Uterus (tissue), 4 donors: Measurements from ENCODE around the gene BTBD19. TPM values are rescaled to one million over a fixed set of nuclear protein-coding genes. Genes with fewer than 3 reads are reported as not detected.
A peak's percentile ranks its signal among the peaks of the same experiment; 100 is the strongest.

Source experiments
- DNase-seq, 2 donors: peaks; one replicate each; pipeline ENCODE4 v3.0.0-alpha.2; 2019 to 2020
- H3K27ac ChIP-seq, 2 donors: fragments of 200-600 bp; sonication (generic); 1 replicate in 1 of 2; 2 replicates in 1 of 2; pipeline ENCODE4 v1.5.1; 2016 to 2018
- H3K27me3 ChIP-seq, 2 donors: fragments of 200-600 bp; sonication (generic); one replicate each; pipeline ENCODE4 v1.5.1; 2018 to 2019; ENCODE audit warnings: control low read depth in 1 of 2
- H3K36me3 ChIP-seq, 2 donors: fragments of 200-600 bp; sonication (generic); one replicate each; pipeline ENCODE4 v1.5.1; 2019; ENCODE audit warnings: control low read depth in 1 of 2
- H3K4me1 ChIP-seq, 2 donors: fragments of 200-600 bp; sonication (generic); one replicate each; pipeline ENCODE4 v1.5.1; 2018 to 2019; ENCODE audit warnings: control low read depth in 1 of 2
- H3K4me3 ChIP-seq, 2 donors: fragments of 200-600 bp; sonication (generic); 1 replicate in 1 of 2; 2 replicates in 1 of 2; pipeline ENCODE4 v1.5.1; 2018 to 2019; ENCODE audit warnings: mild to moderate bottlenecking in 1 of 2
- H3K9me3 ChIP-seq, 2 donors: fragments of 200-600 bp; sonication (generic); one replicate each; pipeline ENCODE4 v1.5.1; 2019; ENCODE audit warnings: control low read depth in 1 of 2
- POLR2A ChIP-seq, 2 donors: fragments of 450-650 bp; IDR thresholded peaks; one replicate each; pipeline ENCODE4 v1.6.1; 2016; ENCODE audit warnings: antibody characterized with exemption in 2 of 2, mild to moderate bottlenecking in 1 of 2, moderate library complexity in 1 of 2
- intact Hi-C: fragments of 100-400 bp; cut with DNase I; formaldehyde crosslinking; loops from one replicate; pipeline ENCODE4 v1.15.1; 2023; ENCODE audit warnings: low total_unique reads
- total RNA-seq, 4 donors: library from RNA; depleted of rRNA in 3 of 4; stranded (reverse); fragments of >200 nt in 3 of 4; gene quantifications; one replicate each; pipeline versions ENCODE4 v1.1.0 to v1.2.4, GENCODE V29; 2014 to 2023
- TF ChIP-seq, protein P1 (sequence below), 4 experiments: fragments of 200-600 bp in 2 of 4; fragments of 450-650 bp in 2 of 4; sonication (generic) in 2 of 4; IDR thresholded peaks; one replicate each; pipeline ENCODE4 v1.5.1; 2016 to 2019; ENCODE audit warnings: antibody characterized with exemption in 4 of 4, mild to moderate bottlenecking in 2 of 4, moderate library complexity in 1 of 4
- donor health status: DM: yes; HTN: yes; CAD: no.

BTBD19 gene
- total RNA-seq, 4 donors from 2014 or later = 3.8 to 41.9 (median 6.6) TPM

DNA sequence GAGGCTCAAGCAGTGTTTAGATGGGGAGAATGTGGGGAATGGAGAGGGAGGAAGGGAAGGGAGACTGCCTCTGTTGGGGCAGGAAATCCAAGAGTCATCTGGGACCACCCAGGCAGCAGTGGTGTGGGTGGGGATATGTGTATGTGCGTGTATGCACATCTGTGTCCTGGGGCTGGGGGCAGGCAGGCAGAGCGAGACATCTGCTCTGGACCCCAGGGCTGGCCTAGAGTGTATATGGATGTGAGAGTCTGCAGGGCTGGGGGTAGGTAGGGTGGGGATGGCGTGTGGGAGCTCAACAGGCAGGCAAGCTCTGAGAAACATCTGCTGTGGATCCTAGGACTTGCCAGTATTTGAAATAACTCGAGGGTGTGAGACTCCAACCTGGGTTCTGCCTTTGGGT is 31.3 kb downstream of the BTBD19 start:
- no peak for DNase-seq
- Histone ChIP-seq H3K4me3 (no peak overlapping the region), H3K27ac (no peak overlapping the region), H3K36me3 (no peaks in the 10 kb centered on the region), H3K27me3 (no peaks in the 10 kb centered on the region), H3K9me3 (no peaks in the 10 kb centered on the region), H3K4me1 (no peaks in the 10 kb centered on the region)
- intact Hi-C loops = loop anchor here (10.0 kb wide), 1 partner anchor 55 kb away; the partner anchor contains the start of gene BEST4
- TF ChIP-seq, protein P1, sequence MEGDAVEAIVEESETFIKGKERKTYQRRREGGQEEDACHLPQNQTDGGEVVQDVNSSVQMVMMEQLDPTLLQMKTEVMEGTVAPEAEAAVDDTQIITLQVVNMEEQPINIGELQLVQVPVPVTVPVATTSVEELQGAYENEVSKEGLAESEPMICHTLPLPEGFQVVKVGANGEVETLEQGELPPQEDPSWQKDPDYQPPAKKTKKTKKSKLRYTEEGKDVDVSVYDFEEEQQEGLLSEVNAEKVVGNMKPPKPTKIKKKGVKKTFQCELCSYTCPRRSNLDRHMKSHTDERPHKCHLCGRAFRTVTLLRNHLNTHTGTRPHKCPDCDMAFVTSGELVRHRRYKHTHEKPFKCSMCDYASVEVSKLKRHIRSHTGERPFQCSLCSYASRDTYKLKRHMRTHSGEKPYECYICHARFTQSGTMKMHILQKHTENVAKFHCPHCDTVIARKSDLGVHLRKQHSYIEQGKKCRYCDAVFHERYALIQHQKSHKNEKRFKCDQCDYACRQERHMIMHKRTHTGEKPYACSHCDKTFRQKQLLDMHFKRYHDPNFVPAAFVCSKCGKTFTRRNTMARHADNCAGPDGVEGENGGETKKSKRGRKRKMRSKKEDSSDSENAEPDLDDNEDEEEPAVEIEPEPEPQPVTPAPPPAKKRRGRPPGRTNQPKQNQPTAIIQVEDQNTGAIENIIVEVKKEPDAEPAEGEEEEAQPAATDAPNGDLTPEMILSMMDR (IDR thresholded peaks at IDR 0.05) = no peak
- no peak for TF ChIP-seq POLR2A (IDR thresholded peaks at IDR 0.05)

GRCh38 chr1:44842486-44842861 is 34.2 kb downstream of the BTBD19 start:
- no peaks in the 10 kb centered on the region for H3K36me3 ChIP-seq
- peak overlapping the region; percentile 45 to 58 for H3K4me3 ChIP-seq
- TF ChIP-seq, protein P1 (IDR thresholded peaks at IDR 0.05) = no peak
- no peak for TF ChIP-seq POLR2A (IDR thresholded peaks at IDR 0.05)
- H3K4me1 ChIP-seq = no peaks in the 10 kb centered on the region
- intact Hi-C loops = loop anchor here (10.0 kb wide), 1 partner anchor 118 kb away; no protein-coding TSS in a partner anchor
- peak overlapping the region; percentile 70 to 86 for H3K27ac ChIP-seq
- no peak for DNase-seq
- no peaks in the 10 kb centered on the region for H3K9me3 ChIP-seq
- no peaks in the 10 kb centered on the region for H3K27me3 ChIP-seq

GRCh38 chr1:44842862-44843655 is 34.7 kb downstream of the BTBD19 start, which contains the start of gene PTCH2:
Gene PTCH2 (minus strand): TSS chr1:44843253. CDS start chr1:44842932, 321 bp downstream.
- Histone ChIP-seq H3K4me3 (peak within 1 kb of the TSS; percentile 45 to 58), H3K27me3 (no peaks in the 10 kb centered on the region), H3K27ac (peak within 1 kb of the TSS; percentile 70 to 86), H3K4me1 (no peaks in the 10 kb centered on the region), H3K36me3 (no peaks in the 10 kb centered on the region), H3K9me3 (no peaks in the 10 kb centered on the region)
- DNase-seq = peak; percentile 81 to 85
- peak; percentile 58 to 60 for TF ChIP-seq POLR2A (IDR thresholded peaks at IDR 0.05)
- TF ChIP-seq, protein P1 (IDR thresholded peaks at IDR 0.05) = no peak
- intact Hi-C loops = loop anchor here (10.0 kb wide), 1 partner anchor 118 kb away; no protein-coding TSS in a partner anchor

- intact Hi-C loops = loop anchor here (10.0 kb wide), 1 partner anchor 122 kb away; no protein-coding TSS in a partner anchor
- Histone ChIP-seq H3K4me3 (no peak overlapping the region), H3K36me3 (no peaks in the 10 kb centered on the region), H3K27me3 (no peaks in the 10 kb centered on the region), H3K9me3 (no peaks in the 10 kb centered on the region), H3K4me1 (no peaks in the 10 kb centered on the region), H3K27ac (no peak overlapping the region)
- no peak for TF ChIP-seq POLR2A (IDR thresholded peaks at IDR 0.05)
- TF ChIP-seq, protein P1 (IDR thresholded peaks at IDR 0.05) = no peak
- DNase-seq = no peak
These were observed 38.7 kb downstream of the BTBD19 start for GRCh38 chr1:44846985-44847384.

DNA sequence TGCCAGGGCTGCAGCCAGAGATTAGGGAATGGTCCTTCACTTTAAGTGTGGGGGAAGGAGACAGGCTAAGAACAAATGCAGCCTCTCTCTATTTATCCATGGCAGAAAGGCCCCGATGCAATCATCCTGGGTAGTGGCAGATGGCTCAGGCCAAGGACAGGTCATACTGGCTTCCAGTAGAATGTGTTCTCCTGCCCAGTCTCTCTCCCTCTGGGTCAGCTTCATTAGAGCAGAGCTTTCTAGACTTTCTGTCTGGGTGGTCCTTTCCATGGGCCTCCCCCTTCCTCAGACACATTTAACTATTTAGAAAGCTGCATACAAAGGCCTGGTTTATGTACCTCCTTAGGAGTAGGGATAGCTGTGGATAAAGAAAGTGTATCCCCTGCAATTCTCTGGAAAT is 39.5 kb downstream of the BTBD19 start:
- intact Hi-C loops = loop anchor here (10.0 kb wide), 1 partner anchor 123 kb away; no protein-coding TSS in a partner anchor
- H3K4me1 ChIP-seq = no peaks in the 10 kb centered on the region
- H3K4me3 ChIP-seq = no peak overlapping the region
- H3K9me3 ChIP-seq = no peaks in the 10 kb centered on the region
- no peak for TF ChIP-seq POLR2A (IDR thresholded peaks at IDR 0.05)
- TF ChIP-seq, protein P1 (IDR thresholded peaks at IDR 0.05) = no peak
- no peaks in the 10 kb centered on the region for H3K27me3 ChIP-seq
- H3K27ac ChIP-seq = no peak overlapping the region
- no peak for DNase-seq
- no peaks in the 10 kb centered on the region for H3K36me3 ChIP-seq
